ENCODE data around the gene TTF1. TPM values are rescaled to one million over a fixed set of nuclear protein-coding genes. Genes with fewer than 3 reads are reported as not detected.

The TTF1 gene
- total and polyA plus RNA-seq, 10 of the 15 experiments (the other 5 are each of a cell fraction or from before 2014, with no cell fraction given) = 11.3 to 25.5 (median 16.0) TPM

GRCh38 chr9:132365986-132366385 lies 40.7 kb downstream of the TTF1 start:
- Histone ChIP-seq H3K4me3 (no peak overlapping the region), H3K4me2 (ENCODE audit: control insufficient read depth, insufficient read depth) (no peak overlapping the region), H3K27ac (ENCODE audit: control insufficient read depth, insufficient read depth) (no peak overlapping the region), H3K9me3 (replicated peaks; ENCODE audit: control insufficient read depth, insufficient read depth, low read length) (no peaks in the 10 kb centered on the region), H3K79me2 (ENCODE audit: control insufficient read depth, insufficient read depth, low read length) (no peaks in the 10 kb centered on the region), H4K20me1 (ENCODE audit: control insufficient read depth, insufficient read depth) (no peaks in the 10 kb centered on the region), H3K36me3 (ENCODE audit: control insufficient read depth in 2 of 2, insufficient read depth in 2 of 2, low read length in 1 of 2) (no peaks in the 10 kb centered on the region), H2AFZ (ENCODE audit: control insufficient read depth, low read depth, low read length) (no peak overlapping the region; the same call in 1 of the 2 replicates), H3K9ac (ENCODE audit: control insufficient read depth, insufficient read depth, low read length) (no peak overlapping the region), H3K4me1 (ENCODE audit: control insufficient read depth, insufficient read depth, low read length) (no peaks in the 10 kb centered on the region), H3K27me3 (replicated peaks in 1 of 2; ENCODE audit: control insufficient read depth in 2 of 2, insufficient read depth in 2 of 2, low read length in 1 of 2) (no peaks in the 10 kb centered on the region)
- DNase-seq (ENCODE audit: low read depth, low spot score) (no peak), FAIRE-seq (no peak), ATAC-seq (no peak)
- ChIA-PET RAD21 (ENCODE audit: unreplicated experiment) (interaction anchor here (1.1 kb wide), 1 partner anchor 16 kb away, joined by 3 read pairs; no protein-coding TSS in a partner anchor), SMC1A (ENCODE audit: uncharacterized antibody, unreplicated experiment) (interaction anchor here (1.1 to 1.5 kb wide), 2 partner anchors 8 to 11 kb away, joined by 3 to 4 read pairs; partner anchors contain the start of gene SETX), POLR2A (interaction anchor here (1.0 kb wide), 1 partner anchor 12 kb away, joined by 3 read pairs; no protein-coding TSS in a partner anchor), CTCF (no interaction called here)
- TF ChIP-seq EED (IDR thresholded peaks at IDR 0.05; ENCODE audit: low read depth) (no peak), CREB1 (IDR thresholded peaks at IDR 0.05; ENCODE audit: low read depth) (no peak), NR2C1 (IDR thresholded peaks at IDR 0.05) (no peak), POU2F2 (IDR thresholded peaks at IDR 0.05; ENCODE audit: borderline replicate concordance, low read depth, low read length) (no peak), RFX5 (IDR thresholded peaks at IDR 0.05; ENCODE audit: low read depth, low read length) (no peak), CTCF (IDR thresholded peaks at IDR 0.05 in 2 of 3, conservative IDR thresholded peaks at IDR 0.05 in 1 of 3; ENCODE audit: control insufficient read depth in 2 of 3, extremely low read depth in 1 of 3, insufficient read depth in 1 of 3, low read depth in 3 of 3, low read length in 3 of 3) (no peak), HCFC1 (IDR thresholded peaks at IDR 0.05; ENCODE audit: low read length) (no peak), IRF4 (IDR thresholded peaks at IDR 0.05; ENCODE audit: low read depth, low read length) (no peak), JUNB (IDR thresholded peaks at IDR 0.05) (no peak)
- intact Hi-C loops (cut with micrococcal nuclease; ENCODE audit: unreplicated experiment) = no loop called here
- BruUV-seq (replicated peaks) = no TSS peak
- whole genome bisulfite sequencing (ENCODE audit: insufficient coverage, insufficient replicate concordance, low lambda C conversion rate, missing lambda C conversion rate) = 28% methylated on average over 3 of the region's 3 CpGs
- in situ Hi-C loops (cut with MboI) = no loop called here

All from GM12878 (cell line).